Osteoblast (primary cell): ENCODE results near the gene ZNF467. TPM values are rescaled to one million over a fixed set of nuclear protein-coding genes. Genes with fewer than 3 reads are reported as not detected.

Experiments
- DNase-seq: peaks from one replicate; pipeline ENCODE4 v3.0.0; 2011; ENCODE audit warnings: low spot score, mixed read lengths; ENCODE audit not compliant: insufficient read length; ENCODE audit errors: missing footprints
- H2AFZ ChIP-seq: 2 replicates; pipeline ENCODE4 v1.6.0; 2011; ENCODE audit warnings: mild to moderate bottlenecking, low read length
- H3K27ac ChIP-seq: 2 replicates; pipeline ENCODE4 v1.5.1; 2011; ENCODE audit warnings: mild to moderate bottlenecking, low read depth, low read length, moderate library complexity
- H3K27me3 ChIP-seq: 2 replicates; pipeline ENCODE4 v1.6.0; 2012; ENCODE audit warnings: mild to moderate bottlenecking, control low read depth, inconsistent platforms, low read length, moderate library complexity; ENCODE audit not compliant: insufficient read depth
- H3K36me3 ChIP-seq: 2 replicates; pipeline ENCODE4 v1.5.1; 2011; ENCODE audit warnings: mild to moderate bottlenecking, low read length, control low read depth, moderate library complexity; ENCODE audit not compliant: insufficient read depth
- H3K4me1 ChIP-seq: 2 replicates; pipeline ENCODE4 v1.5.1; 2011; ENCODE audit warnings: mild to moderate bottlenecking, low read length, control low read depth, moderate library complexity; ENCODE audit not compliant: insufficient read depth
- H3K4me2 ChIP-seq: 2 replicates; pipeline ENCODE4 v1.6.0; 2011; ENCODE audit warnings: mild to moderate bottlenecking, low read length; ENCODE audit not compliant: insufficient read depth
- H3K4me3 ChIP-seq: fragments of 200-600 bp; sonication (generic); 3 replicates; pipeline ENCODE4 v1.5.1; 2012; ENCODE audit warnings: mild to moderate bottlenecking, low read length, inconsistent platforms; ENCODE audit not compliant: insufficient read depth
- H3K79me2 ChIP-seq: 2 replicates; pipeline ENCODE4 v1.6.0; 2012; ENCODE audit warnings: mild to moderate bottlenecking, low read length, control low read depth, inconsistent platforms; ENCODE audit not compliant: insufficient read depth
- H3K9me3 ChIP-seq: 2 replicates; pipeline ENCODE4 v1.5.1; 2011; ENCODE audit warnings: low read depth, low read length, control low read depth
- H4K20me1 ChIP-seq: 2 replicates; pipeline ENCODE4 v1.6.0; 2012; ENCODE audit warnings: mild to moderate bottlenecking, low read length, control low read depth; ENCODE audit not compliant: insufficient read depth
- total RNA-seq: library from RNA; depleted of rRNA; stranded (reverse); fragments of >200 nt; gene quantifications from 2 replicates; pipeline ENCODE4 v1.2.3, GENCODE V29; 2012
- TF ChIP-seq, protein P1 (sequence below): IDR thresholded peaks from 2 replicates; pipeline ENCODE4 v1.5.1; 2011; ENCODE audit warnings: mild to moderate bottlenecking, low read depth, low read length, moderate library complexity; ENCODE audit errors: extremely low read depth

Gene ZNF467
- total RNA-seq, 1 donor = not detected

- H3K27me3 ChIP-seq = peaks cover 55% of the 10 kb centered on the region
- H3K79me2 ChIP-seq = no peaks in the 10 kb centered on the region
- H3K4me3 ChIP-seq = no peak overlapping the region
- H3K27ac ChIP-seq = no peak overlapping the region
- H3K4me1 ChIP-seq = no peaks in the 10 kb centered on the region
- no peak overlapping the region for H3K4me2 ChIP-seq
- H3K36me3 ChIP-seq = no peaks in the 10 kb centered on the region
- H3K9me3 ChIP-seq = no peaks in the 10 kb centered on the region
- no peak overlapping the region for H2AFZ ChIP-seq
- DNase-seq = peak; percentile 54
- H4K20me1 ChIP-seq = no peaks in the 10 kb centered on the region
- TF ChIP-seq, protein P1, sequence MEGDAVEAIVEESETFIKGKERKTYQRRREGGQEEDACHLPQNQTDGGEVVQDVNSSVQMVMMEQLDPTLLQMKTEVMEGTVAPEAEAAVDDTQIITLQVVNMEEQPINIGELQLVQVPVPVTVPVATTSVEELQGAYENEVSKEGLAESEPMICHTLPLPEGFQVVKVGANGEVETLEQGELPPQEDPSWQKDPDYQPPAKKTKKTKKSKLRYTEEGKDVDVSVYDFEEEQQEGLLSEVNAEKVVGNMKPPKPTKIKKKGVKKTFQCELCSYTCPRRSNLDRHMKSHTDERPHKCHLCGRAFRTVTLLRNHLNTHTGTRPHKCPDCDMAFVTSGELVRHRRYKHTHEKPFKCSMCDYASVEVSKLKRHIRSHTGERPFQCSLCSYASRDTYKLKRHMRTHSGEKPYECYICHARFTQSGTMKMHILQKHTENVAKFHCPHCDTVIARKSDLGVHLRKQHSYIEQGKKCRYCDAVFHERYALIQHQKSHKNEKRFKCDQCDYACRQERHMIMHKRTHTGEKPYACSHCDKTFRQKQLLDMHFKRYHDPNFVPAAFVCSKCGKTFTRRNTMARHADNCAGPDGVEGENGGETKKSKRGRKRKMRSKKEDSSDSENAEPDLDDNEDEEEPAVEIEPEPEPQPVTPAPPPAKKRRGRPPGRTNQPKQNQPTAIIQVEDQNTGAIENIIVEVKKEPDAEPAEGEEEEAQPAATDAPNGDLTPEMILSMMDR = no peak
Observed at GRCh38 chr7:149767068-149767467, 6.3 kb downstream of the ZNF467 start.

DNA sequence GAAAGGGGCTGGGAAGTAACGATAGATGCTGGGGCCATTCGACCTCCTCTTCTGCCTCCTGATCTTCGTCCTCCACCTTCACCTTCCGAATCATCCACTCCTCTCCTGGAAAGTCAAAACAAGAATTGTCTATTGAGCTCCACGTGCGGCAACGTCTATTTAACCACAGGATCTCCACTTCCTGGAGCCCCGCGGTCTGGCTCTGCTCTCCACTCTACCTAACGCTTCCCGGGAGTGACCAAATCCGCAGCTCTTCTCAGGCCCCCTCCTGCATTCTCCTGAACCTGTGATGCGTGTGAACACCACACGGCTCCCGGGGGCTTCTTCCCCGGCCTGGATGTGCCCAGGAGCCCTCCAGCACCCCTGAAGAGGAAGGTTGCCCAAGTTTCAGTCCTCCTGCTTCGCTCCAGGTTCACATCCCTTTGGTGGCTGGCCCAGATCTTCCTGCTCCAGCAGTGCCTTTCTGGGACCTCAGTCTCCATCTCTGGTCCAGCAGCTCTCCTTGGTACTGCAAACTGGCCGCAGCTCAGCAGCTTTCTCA is 7.2 kb downstream of the ZNF467 start:
- peaks cover 55% of the 10 kb centered on the region for H3K27me3 ChIP-seq
- no peak overlapping the region for H2AFZ ChIP-seq
- H3K4me2 ChIP-seq = no peak overlapping the region

DNA sequence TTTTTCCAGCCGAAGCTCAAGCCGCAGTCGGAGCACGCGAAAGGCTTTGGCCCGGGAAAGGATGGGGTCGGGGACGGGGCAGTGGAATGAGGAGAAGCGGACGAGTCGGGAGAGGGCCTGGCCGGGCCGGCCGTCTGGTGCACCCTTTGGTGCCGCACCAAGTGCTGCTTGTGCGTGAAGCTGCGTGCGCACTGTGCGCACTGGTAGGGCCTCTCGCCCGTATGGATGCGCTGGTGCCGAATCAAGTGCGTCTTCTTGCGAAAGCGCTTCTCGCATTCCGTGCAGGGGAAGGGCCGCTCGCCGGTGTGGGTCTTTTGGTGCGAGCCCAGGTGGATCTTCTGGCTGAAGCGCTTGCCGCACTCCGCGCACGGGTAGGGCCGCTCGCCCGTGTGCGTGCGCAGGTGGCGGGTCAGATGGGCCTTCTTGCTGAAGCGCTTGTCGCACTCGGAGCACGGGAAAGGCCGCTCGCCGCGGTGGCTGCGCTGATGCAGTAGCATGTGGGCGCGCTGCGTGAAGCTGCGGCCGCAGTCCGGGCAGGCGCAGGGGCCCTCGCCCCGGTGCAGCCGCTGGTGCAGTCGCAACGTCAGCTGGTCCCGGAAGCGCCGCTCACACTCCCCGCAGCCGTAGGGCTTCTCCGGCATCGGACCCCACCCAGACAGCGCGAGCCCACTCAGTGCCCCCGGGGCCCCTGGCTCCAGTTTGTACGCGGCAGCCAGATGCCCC is 7.8 kb downstream of the ZNF467 start:
- TF ChIP-seq, protein P1 = no peak
- no peaks in the 10 kb centered on the region for H3K36me3 ChIP-seq
- no peaks in the 10 kb centered on the region for H3K9me3 ChIP-seq
- H3K4me3 ChIP-seq = no peak overlapping the region
- H3K27ac ChIP-seq = no peak overlapping the region
- H4K20me1 ChIP-seq = no peaks in the 10 kb centered on the region
- no peaks in the 10 kb centered on the region for H3K4me1 ChIP-seq
- H3K27me3 ChIP-seq = peaks cover 49% of the 10 kb centered on the region
- H3K4me2 ChIP-seq = no peak overlapping the region
- peak; percentile 60 for DNase-seq
- H3K79me2 ChIP-seq = no peaks in the 10 kb centered on the region
- no peak overlapping the region for H2AFZ ChIP-seq

More for the DNA sequence above, 7.2 kb downstream of the ZNF467 start:
- Histone ChIP-seq H3K36me3 (no peaks in the 10 kb centered on the region), H3K27ac (no peak overlapping the region), H3K4me3 (no peak overlapping the region), H4K20me1 (no peaks in the 10 kb centered on the region), H3K9me3 (no peaks in the 10 kb centered on the region), H3K4me1 (no peaks in the 10 kb centered on the region), H3K79me2 (no peaks in the 10 kb centered on the region)
- peak; percentile 76 for DNase-seq
- TF ChIP-seq, protein P1 = no peak
